Upper lobe of left lung (tissue), 4 donors: ENCODE results near the gene CARMIL1.

Source experiments
- EP300 ChIP-seq, 4 donors: sonication (generic); formaldehyde crosslinking; IDR thresholded peaks; one replicate each; pipeline ENCODE4 v1.5.1; 2017; ENCODE audit warnings: antibody characterized with exemption in 4 of 4, control low read depth in 2 of 4
- POLR2A ChIP-seq, 4 donors: fragments of 450-650 bp; IDR thresholded peaks; one replicate each; pipeline ENCODE4 v1.5.1; 2016 to 2017; ENCODE audit warnings: antibody characterized with exemption in 4 of 4, mild to moderate bottlenecking in 2 of 4
- POLR2AphosphoS5 ChIP-seq, 2 donors: sonication (generic); formaldehyde crosslinking; IDR thresholded peaks; one replicate each; pipeline ENCODE4 v1.5.1; 2017; ENCODE audit warnings: antibody characterized with exemption in 2 of 2
- TF ChIP-seq, protein P1 (sequence below), 6 experiments: fragments of 450-650 bp in 4 of 6; fragments of 200-600 bp in 2 of 6; sonication (generic) in 2 of 6; IDR thresholded peaks; one replicate each; pipeline ENCODE4 v1.5.1; 2016 to 2019; ENCODE audit warnings: antibody characterized with exemption in 6 of 6

DNA sequence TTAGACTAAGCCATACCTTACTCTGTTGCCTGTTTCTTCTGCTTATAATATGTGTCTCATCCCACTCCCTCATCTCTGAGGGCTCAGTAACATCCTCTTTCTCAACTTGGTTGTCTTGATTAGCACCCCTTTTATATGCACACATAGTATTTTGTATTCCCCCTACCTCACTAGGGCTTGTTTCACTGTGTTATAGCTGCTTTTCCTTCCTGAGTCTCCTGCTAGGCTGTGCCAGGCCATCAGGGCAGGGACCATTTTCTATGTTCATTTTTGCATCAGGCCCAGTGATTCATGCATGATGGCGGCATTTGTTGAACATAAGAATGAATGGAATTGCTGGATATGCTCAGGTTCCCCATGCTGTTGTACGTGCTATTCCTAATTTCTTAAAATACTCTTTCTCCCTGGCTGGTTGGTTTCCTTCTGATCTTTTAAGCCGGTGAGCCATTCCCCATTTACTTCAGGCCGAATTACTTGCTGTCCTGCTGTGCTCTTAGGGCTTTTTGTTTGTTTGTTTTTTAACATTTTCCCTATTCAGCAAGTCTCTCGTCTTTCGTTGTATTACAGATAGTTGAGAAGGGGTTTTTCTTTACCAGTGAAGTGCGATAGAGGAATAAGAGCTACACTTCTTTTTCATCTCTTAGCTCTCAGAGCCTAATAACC lies 183.2 kb downstream of the CARMIL1 start:
- TF ChIP-seq, protein P1, sequence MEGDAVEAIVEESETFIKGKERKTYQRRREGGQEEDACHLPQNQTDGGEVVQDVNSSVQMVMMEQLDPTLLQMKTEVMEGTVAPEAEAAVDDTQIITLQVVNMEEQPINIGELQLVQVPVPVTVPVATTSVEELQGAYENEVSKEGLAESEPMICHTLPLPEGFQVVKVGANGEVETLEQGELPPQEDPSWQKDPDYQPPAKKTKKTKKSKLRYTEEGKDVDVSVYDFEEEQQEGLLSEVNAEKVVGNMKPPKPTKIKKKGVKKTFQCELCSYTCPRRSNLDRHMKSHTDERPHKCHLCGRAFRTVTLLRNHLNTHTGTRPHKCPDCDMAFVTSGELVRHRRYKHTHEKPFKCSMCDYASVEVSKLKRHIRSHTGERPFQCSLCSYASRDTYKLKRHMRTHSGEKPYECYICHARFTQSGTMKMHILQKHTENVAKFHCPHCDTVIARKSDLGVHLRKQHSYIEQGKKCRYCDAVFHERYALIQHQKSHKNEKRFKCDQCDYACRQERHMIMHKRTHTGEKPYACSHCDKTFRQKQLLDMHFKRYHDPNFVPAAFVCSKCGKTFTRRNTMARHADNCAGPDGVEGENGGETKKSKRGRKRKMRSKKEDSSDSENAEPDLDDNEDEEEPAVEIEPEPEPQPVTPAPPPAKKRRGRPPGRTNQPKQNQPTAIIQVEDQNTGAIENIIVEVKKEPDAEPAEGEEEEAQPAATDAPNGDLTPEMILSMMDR (IDR thresholded peaks at IDR 0.05) = no peak
- no peak for TF ChIP-seq POLR2AphosphoS5 (IDR thresholded peaks at IDR 0.05)
- TF ChIP-seq POLR2A (IDR thresholded peaks at IDR 0.05) = no peak
- no peak for TF ChIP-seq EP300 (IDR thresholded peaks at IDR 0.05)
